K562 (cell line): ENCODE data around the gene FBXL3. TPM values are rescaled to one million over a fixed set of nuclear protein-coding genes. Genes with fewer than 3 reads are reported as not detected.

ENCODE experiments used
- ATF1 ChIP-seq, 2 experiments: fragments of 450-650 bp in 1 of 2; IDR thresholded peaks; 2 replicates each; pipeline ENCODE4 v1.6.1; 2016; ENCODE audit warnings: missing compliant biosample characterization in 1 of 2, missing genetic modification characterization in 1 of 2
- FOXK2 ChIP-seq, 2 experiments: fragments of 450-650 bp; IDR thresholded peaks in 1 of 2; conservative IDR thresholded peaks in 1 of 2; 2 replicates each; pipeline ENCODE4 v1.6.1; 2016; ENCODE audit warnings: low read depth in 2 of 2, mild to moderate bottlenecking in 1 of 2
- HDAC1 ChIP-seq, 2 experiments: fragments of 450-650 bp; IDR thresholded peaks; 2 replicates each; pipeline ENCODE4 v1.6.1; 2016 to 2017; ENCODE audit warnings: inconsistent platforms in 1 of 2, mild to moderate bottlenecking in 1 of 2, moderate library complexity in 1 of 2
- HNRNPK ChIP-seq: fragments of 200-400 bp; formaldehyde crosslinking; IDR thresholded peaks from one replicate; pipeline ENCODE4 v1.6.1; 2018; ENCODE audit warnings: mild to moderate bottlenecking, low read depth, low read length; ENCODE audit not compliant: poor library complexity, severe bottlenecking
- L3MBTL2 ChIP-seq: fragments of 450-650 bp; IDR thresholded peaks from 2 replicates; pipeline ENCODE4 v1.6.1; 2016; ENCODE audit warnings: mild to moderate bottlenecking, moderate library complexity
- NR2C2 ChIP-seq, 2 experiments: fragments of 200-800 bp in 1 of 2; sonication (Bioruptor generic) in 1 of 2; sonication (generic) in 1 of 2; formaldehyde crosslinking in 1 of 2; IDR thresholded peaks; 2 replicates each; pipeline versions ENCODE4 v1.6.1 to v1.8.0; 2016 to 2022; ENCODE audit warnings: mild to moderate bottlenecking in 1 of 2, missing compliant biosample characterization in 1 of 2, missing genetic modification characterization in 1 of 2, missing genetic modification reagents in 1 of 2
- PCBP1 ChIP-seq: fragments of 200-400 bp; formaldehyde crosslinking; IDR thresholded peaks from 2 replicates; pipeline ENCODE4 v1.6.1; 2018; ENCODE audit warnings: mild to moderate bottlenecking, low read depth, low read length; ENCODE audit not compliant: poor library complexity, severe bottlenecking
- RNF2 ChIP-seq: sonication (generic); IDR thresholded peaks from 2 replicates; pipeline ENCODE4 v1.6.1; 2016
- ZFPM2 ChIP-seq: fragments of 250-450 bp; sonication (Bioruptor Pico); IDR thresholded peaks from 2 replicates; pipeline ENCODE4 v1.5.1; 2022; ENCODE audit warnings: mild to moderate bottlenecking
- polyA plus RNA-seq, 8 experiments: library from polyadenylated mRNA; depleted of rRNA in 4 of 8; stranded (reverse) in 5 of 8; unstranded in 3 of 8; fragments of >200 nt; fragmentation: Nextera tagmentation in 2 of 8; fragmentation: Illumina TruSeq in 1 of 8; extraction: Ambion mirVana in 2 of 8; extraction: Trizol in 1 of 8; gene quantifications; 2 replicates each; pipeline versions ENCODE4 v1.2.1 to v1.2.3, GENCODE V29; 2011 to 2014; ENCODE audit warnings: inconsistent platforms in 1 of 8, missing spikeins in 1 of 8
- total RNA-seq, 7 experiments: library from RNA; depleted of rRNA in 6 of 7; stranded (reverse); fragments of >200 nt in 6 of 7; fragmentation: Illumina TruSeq in 2 of 7; extraction: Trizol in 2 of 7; gene quantifications; 2 replicates each; pipeline versions ENCODE4 v1.2.1 to v1.2.3, GENCODE V29; 2011 to 2021; ENCODE audit warnings: low replicate concordance in 1 of 7
- TF ChIP-seq, protein P1 (sequence below), 3 experiments: fragments of 200-800 bp in 1 of 3; sonication (Bioruptor generic) in 1 of 3; sonication (generic) in 1 of 3; formaldehyde crosslinking in 1 of 3; IDR thresholded peaks; 2 replicates each; pipeline versions ENCODE4 v1.6.1 to v1.8.0; 2016 to 2022; ENCODE audit warnings: mild to moderate bottlenecking in 2 of 3, missing compliant biosample characterization in 2 of 3, missing genetic modification characterization in 2 of 3, missing genetic modification reagents in 1 of 3
- TF ChIP-seq, protein P2 (sequence below): sonication (generic); formaldehyde crosslinking; IDR thresholded peaks from 2 replicates; pipeline ENCODE4 v1.8.0; 2022; ENCODE audit warnings: mild to moderate bottlenecking, missing genetic modification reagents
- TF ChIP-seq, protein P3 (sequence below): fragments of 250-450 bp; sonication (Bioruptor Pico); IDR thresholded peaks from 2 replicates; pipeline ENCODE4 v1.4.0; 2020; ENCODE audit warnings: mild to moderate bottlenecking
- TF ChIP-seq, protein P4 (sequence below), 2 experiments: fragments of 450-650 bp; conservative IDR thresholded peaks; 2 replicates each; pipeline ENCODE4 v1.6.1; 2017; ENCODE audit warnings: mild to moderate bottlenecking in 2 of 2, moderate library complexity in 2 of 2
- TF ChIP-seq, protein P5 (sequence below), 2 experiments: IDR thresholded peaks; 2 replicates each; pipeline ENCODE4 v1.6.1; 2011; ENCODE audit warnings: borderline replicate concordance in 1 of 2, control low read depth in 1 of 2, low read depth in 1 of 2, low read length in 1 of 2, mild to moderate bottlenecking in 1 of 2, mixed read lengths in 1 of 2, moderate library complexity in 1 of 2; ENCODE audit not compliant: insufficient read depth in 1 of 2, insufficient read length in 1 of 2, poor library complexity in 1 of 2, severe bottlenecking in 1 of 2; ENCODE audit errors: extremely low read depth in 1 of 2

The FBXL3 gene
- total and polyA plus RNA-seq, 9 of the 15 experiments (the other 6 are each of a cell fraction or from before 2014, with no cell fraction given), result 3.8 to 16.4 (median 12.6) TPM

DNA sequence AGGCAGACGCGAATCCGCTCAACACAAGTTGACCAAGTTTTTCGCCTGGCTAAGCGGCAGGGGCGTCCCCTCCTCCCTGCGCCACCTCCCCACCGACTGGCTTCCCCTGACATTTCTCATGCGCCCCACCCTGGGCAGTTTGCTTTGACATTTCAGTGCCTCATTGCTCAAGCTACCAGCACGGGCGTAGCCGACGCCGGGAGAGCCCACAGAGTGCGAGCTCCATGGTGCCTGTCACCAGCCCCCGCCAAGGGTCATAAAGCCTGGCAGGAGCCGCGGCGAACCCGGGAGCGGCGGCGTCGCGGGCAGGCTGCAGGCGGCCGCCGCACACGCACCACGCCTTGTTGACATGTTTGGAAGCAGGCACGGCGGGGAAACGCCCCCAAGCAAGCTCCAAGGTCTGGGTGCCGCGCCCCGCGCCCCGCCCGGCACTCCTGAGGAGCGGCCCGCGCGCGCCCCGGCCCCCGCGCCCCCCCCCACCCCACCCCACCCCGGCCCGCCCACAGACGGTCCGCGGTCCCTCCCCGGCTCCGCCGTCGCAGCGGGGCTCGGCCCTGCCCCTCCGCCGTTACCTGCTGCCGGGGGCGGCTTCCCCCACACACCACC lies 601 bp downstream of the FBXL3 start (continued):
- TF ChIP-seq, protein P1, sequence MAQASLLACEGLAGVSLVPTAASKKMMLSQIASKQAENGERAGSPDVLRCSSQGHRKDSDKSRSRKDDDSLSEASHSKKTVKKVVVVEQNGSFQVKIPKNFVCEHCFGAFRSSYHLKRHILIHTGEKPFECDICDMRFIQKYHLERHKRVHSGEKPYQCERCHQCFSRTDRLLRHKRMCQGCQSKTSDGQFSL (CRISPR knock-in tag; IDR thresholded peaks at IDR 0.05), result no peak
- TF ChIP-seq, protein P1 (tag; IDR thresholded peaks at IDR 0.05), result peak in 1 of 2 experiments; percentile 80; a peak in 1 of 4 replicates
- no peak for TF ChIP-seq RNF2
- TF ChIP-seq, protein P2, sequence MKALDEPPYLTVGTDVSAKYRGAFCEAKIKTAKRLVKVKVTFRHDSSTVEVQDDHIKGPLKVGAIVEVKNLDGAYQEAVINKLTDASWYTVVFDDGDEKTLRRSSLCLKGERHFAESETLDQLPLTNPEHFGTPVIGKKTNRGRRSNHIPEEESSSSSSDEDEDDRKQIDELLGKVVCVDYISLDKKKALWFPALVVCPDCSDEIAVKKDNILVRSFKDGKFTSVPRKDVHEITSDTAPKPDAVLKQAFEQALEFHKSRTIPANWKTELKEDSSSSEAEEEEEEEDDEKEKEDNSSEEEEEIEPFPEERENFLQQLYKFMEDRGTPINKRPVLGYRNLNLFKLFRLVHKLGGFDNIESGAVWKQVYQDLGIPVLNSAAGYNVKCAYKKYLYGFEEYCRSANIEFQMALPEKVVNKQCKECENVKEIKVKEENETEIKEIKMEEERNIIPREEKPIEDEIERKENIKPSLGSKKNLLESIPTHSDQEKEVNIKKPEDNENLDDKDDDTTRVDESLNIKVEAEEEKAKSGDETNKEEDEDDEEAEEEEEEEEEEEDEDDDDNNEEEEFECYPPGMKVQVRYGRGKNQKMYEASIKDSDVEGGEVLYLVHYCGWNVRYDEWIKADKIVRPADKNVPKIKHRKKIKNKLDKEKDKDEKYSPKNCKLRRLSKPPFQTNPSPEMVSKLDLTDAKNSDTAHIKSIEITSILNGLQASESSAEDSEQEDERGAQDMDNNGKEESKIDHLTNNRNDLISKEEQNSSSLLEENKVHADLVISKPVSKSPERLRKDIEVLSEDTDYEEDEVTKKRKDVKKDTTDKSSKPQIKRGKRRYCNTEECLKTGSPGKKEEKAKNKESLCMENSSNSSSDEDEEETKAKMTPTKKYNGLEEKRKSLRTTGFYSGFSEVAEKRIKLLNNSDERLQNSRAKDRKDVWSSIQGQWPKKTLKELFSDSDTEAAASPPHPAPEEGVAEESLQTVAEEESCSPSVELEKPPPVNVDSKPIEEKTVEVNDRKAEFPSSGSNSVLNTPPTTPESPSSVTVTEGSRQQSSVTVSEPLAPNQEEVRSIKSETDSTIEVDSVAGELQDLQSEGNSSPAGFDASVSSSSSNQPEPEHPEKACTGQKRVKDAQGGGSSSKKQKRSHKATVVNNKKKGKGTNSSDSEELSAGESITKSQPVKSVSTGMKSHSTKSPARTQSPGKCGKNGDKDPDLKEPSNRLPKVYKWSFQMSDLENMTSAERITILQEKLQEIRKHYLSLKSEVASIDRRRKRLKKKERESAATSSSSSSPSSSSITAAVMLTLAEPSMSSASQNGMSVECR (CRISPR knock-in tag), result peak; percentile 58; the same call in 1 of the 2 replicates
- TF ChIP-seq L3MBTL2, result peak; percentile 84
- TF ChIP-seq PCBP1, result peak; percentile 29
- TF ChIP-seq NR2C2 (CRISPR knock-in tag; IDR thresholded peaks at IDR 0.05), result no peak
- TF ChIP-seq NR2C2 (tag; IDR thresholded peaks at IDR 0.05), result peak; percentile 32; the same call in 1 of the 2 replicates
- TF ChIP-seq, protein P3, sequence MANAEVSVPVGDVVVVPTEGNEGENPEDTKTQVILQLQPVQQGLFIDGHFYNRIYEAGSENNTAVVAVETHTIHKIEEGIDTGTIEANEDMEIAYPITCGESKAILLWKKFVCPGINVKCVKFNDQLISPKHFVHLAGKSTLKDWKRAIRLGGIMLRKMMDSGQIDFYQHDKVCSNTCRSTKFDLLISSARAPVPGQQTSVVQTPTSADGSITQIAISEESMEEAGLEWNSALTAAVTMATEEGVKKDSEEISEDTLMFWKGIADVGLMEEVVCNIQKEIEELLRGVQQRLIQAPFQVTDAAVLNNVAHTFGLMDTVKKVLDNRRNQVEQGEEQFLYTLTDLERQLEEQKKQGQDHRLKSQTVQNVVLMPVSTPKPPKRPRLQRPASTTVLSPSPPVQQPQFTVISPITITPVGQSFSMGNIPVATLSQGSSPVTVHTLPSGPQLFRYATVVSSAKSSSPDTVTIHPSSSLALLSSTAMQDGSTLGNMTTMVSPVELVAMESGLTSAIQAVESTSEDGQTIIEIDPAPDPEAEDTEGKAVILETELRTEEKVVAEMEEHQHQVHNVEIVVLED (CRISPR knock-in tag), result 0 out of 2 replicates have a peak, but pooled peaks have one; percentile 7
- peak; percentile 29 for TF ChIP-seq HNRNPK
- TF ChIP-seq, protein P4, sequence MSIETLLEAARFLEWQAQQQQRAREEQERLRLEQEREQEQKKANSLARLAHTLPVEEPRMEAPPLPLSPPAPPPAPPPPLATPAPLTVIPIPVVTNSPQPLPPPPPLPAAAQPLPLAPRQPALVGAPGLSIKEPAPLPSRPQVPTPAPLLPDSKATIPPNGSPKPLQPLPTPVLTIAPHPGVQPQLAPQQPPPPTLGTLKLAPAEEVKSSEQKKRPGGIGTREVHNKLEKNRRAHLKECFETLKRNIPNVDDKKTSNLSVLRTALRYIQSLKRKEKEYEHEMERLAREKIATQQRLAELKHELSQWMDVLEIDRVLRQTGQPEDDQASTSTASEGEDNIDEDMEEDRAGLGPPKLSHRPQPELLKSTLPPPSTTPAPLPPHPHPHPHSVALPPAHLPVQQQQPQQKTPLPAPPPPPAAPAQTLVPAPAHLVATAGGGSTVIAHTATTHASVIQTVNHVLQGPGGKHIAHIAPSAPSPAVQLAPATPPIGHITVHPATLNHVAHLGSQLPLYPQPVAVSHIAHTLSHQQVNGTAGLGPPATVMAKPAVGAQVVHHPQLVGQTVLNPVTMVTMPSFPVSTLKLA (conservative IDR thresholded peaks at IDR 0.05), result peak; percentile 93 to 97
- no peak for TF ChIP-seq ZFPM2 (CRISPR knock-in tag)
- peak; percentile 94 to 96 for TF ChIP-seq FOXK2 (conservative IDR thresholded peaks at IDR 0.05 in 1 of 2, IDR thresholded peaks at IDR 0.05 in 1 of 2; ENCODE audit: low read depth in 2 of 2)
- TF ChIP-seq HDAC1 (IDR thresholded peaks at IDR 0.05), result peak in 1 of 2 experiments; percentile 89; a peak in 2 of 4 replicates
- TF ChIP-seq ATF1 (CRISPR knock-in tag; IDR thresholded peaks at IDR 0.05), result no peak
- 0 out of 2 replicates have a peak, but pooled peaks have one; percentile 12 for TF ChIP-seq ATF1 (tag; IDR thresholded peaks at IDR 0.05)
- TF ChIP-seq, protein P5, sequence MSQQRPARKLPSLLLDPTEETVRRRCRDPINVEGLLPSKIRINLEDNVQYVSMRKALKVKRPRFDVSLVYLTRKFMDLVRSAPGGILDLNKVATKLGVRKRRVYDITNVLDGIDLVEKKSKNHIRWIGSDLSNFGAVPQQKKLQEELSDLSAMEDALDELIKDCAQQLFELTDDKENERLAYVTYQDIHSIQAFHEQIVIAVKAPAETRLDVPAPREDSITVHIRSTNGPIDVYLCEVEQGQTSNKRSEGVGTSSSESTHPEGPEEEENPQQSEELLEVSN (IDR thresholded peaks at IDR 0.05; ENCODE audit: borderline replicate concordance in 1 of 2, extremely low read depth in 1 of 2, insufficient read depth in 1 of 2, insufficient read length in 1 of 2, low read depth in 1 of 2, low read length in 1 of 2, poor library complexity in 1 of 2, severe bottlenecking in 1 of 2), result peak; percentile 62 to 78
